Smooth muscle cell (in vitro differentiated cells): Measurements from ENCODE around the gene FGF12. TPM values are rescaled to one million over a fixed set of nuclear protein-coding genes. Genes with fewer than 3 reads are reported as not detected.

ENCODE experiments used
- DNase-seq: peaks from one replicate; lab custom pipeline; 2025; ENCODE audit not compliant: unreplicated experiment; lab: John Stamatoyannopoulos, UW
- H2AFZ ChIP-seq: fragments of 200-600 bp; sonication (generic); 2 replicates; pipeline ENCODE4 v1.6.0; 2016; ENCODE audit warnings: antibody characterized with exemption, low read depth, mild to moderate bottlenecking
- H3F3A ChIP-seq: fragments of 200-600 bp; sonication (generic); 2 replicates; pipeline ENCODE4 v1.6.0; 2017; ENCODE audit warnings: antibody characterized with exemption, low read depth
- H3K27ac ChIP-seq: fragments of 200-600 bp; sonication (generic); 2 replicates; pipeline ENCODE4 v1.5.1; 2016; ENCODE audit warnings: low read depth, mild to moderate bottlenecking
- H3K27me3 ChIP-seq: fragments of 200-600 bp; sonication (generic); 2 replicates; pipeline ENCODE4 v1.6.1; 2016; ENCODE audit warnings: low read depth, mild to moderate bottlenecking
- H3K36me3 ChIP-seq: fragments of 200-600 bp; sonication (generic); 2 replicates; pipeline ENCODE4 v1.5.1; 2016; ENCODE audit warnings: low read depth
- H3K4me1 ChIP-seq: fragments of 200-600 bp; sonication (generic); 2 replicates; pipeline ENCODE4 v1.5.1; 2016; ENCODE audit warnings: low read depth
- H3K4me2 ChIP-seq: fragments of 200-600 bp; sonication (generic); 2 replicates; pipeline ENCODE4 v1.6.0; 2016; ENCODE audit warnings: mild to moderate bottlenecking
- H3K4me3 ChIP-seq: fragments of 200-600 bp; sonication (generic); 2 replicates; pipeline ENCODE4 v1.5.1; 2016; ENCODE audit warnings: mild to moderate bottlenecking
- H3K79me2 ChIP-seq: fragments of 200-600 bp; sonication (generic); 2 replicates; pipeline ENCODE4 v1.6.0; 2016; ENCODE audit warnings: low read depth, mild to moderate bottlenecking
- H3K9ac ChIP-seq: fragments of 200-600 bp; sonication (generic); 2 replicates; pipeline ENCODE4 v1.6.0; 2016; ENCODE audit warnings: low read depth
- H3K9me3 ChIP-seq: fragments of 200-600 bp; sonication (generic); replicated peaks from 2 replicates; pipeline ENCODE4 v1.5.1; 2016; ENCODE audit warnings: low read depth
- H4K20me1 ChIP-seq: fragments of 200-600 bp; sonication (generic); 2 replicates; pipeline ENCODE4 v1.6.0; 2016; ENCODE audit warnings: low read depth
- CTCF ChIP-seq: fragments of 200-600 bp; sonication (generic); IDR thresholded peaks from 2 replicates; pipeline ENCODE4 v1.5.1; 2017; ENCODE audit warnings: borderline replicate concordance, mild to moderate bottlenecking, antibody characterized with exemption; ENCODE audit not compliant: insufficient read depth, poor library complexity, severe bottlenecking
- WGBS: methylation state at CpG from one replicate; pipeline ENCODE4 v1.1.7; 2016; ENCODE audit warnings: low lambda C conversion rate; 5-methylcytosine and 5-hydroxymethylcytosine counted together
- polyA plus RNA-seq: library from polyadenylated mRNA; unstranded; fragments of >200 nt; fragmentation: Nextera tagmentation; extraction: Ambion mirVana; gene quantifications from 2 replicates; pipeline ENCODE4 v1.2.1, GENCODE V29; 2016
- total RNA-seq: library from RNA; depleted of rRNA; stranded (reverse); fragments of >200 nt; gene quantifications from 2 replicates; pipeline ENCODE4 v1.2.3, GENCODE V29; 2014

Gene FGF12
- total and polyA plus RNA-seq, 2 experiments from 2014 or later = 0.47 to 1.0 TPM

GRCh38 chr3:192413461-192413860, 313.9 kb downstream of the FGF12 start:
- whole genome bisulfite sequencing = 88% methylated on average over 2 of the region's 2 CpGs

GRCh38 chr3:192410684-192410960, 316.7 kb downstream of the FGF12 start:
- no peaks in the 10 kb centered on the region for H4K20me1 ChIP-seq
- no peak overlapping the region for H2AFZ ChIP-seq
- 54% methylated on average over 5 of the region's 5 CpGs for WGBS
- no peaks in the 10 kb centered on the region for H3F3A ChIP-seq
- peaks cover 77% of the 10 kb centered on the region for H3K27me3 ChIP-seq
- no peak overlapping the region for H3K9ac ChIP-seq
- H3K9me3 ChIP-seq = no peaks in the 10 kb centered on the region
- H3K4me3 ChIP-seq = no peak overlapping the region
- TF ChIP-seq CTCF = no peak
- peak overlapping the region; percentile 93 for H3K4me2 ChIP-seq
- H3K27ac ChIP-seq = no peak overlapping the region
- peaks cover 7% of the 10 kb centered on the region for H3K4me1 ChIP-seq
- DNase-seq = no peak
- H3K36me3 ChIP-seq = no peaks in the 10 kb centered on the region
- H3K79me2 ChIP-seq = no peaks in the 10 kb centered on the region

More at GRCh38 chr3:192413461-192413860, 313.9 kb downstream of the FGF12 start:
- H3K9ac ChIP-seq = no peak overlapping the region
- H3K27ac ChIP-seq = no peak overlapping the region
- H3F3A ChIP-seq = no peaks in the 10 kb centered on the region
- no peak for DNase-seq
- H2AFZ ChIP-seq = no peak overlapping the region
- no peak overlapping the region for H3K4me2 ChIP-seq
- H3K27me3 ChIP-seq = peaks cover 49% of the 10 kb centered on the region
- no peaks in the 10 kb centered on the region for H4K20me1 ChIP-seq
- no peak overlapping the region for H3K4me3 ChIP-seq
- H3K36me3 ChIP-seq = no peaks in the 10 kb centered on the region
- H3K79me2 ChIP-seq = no peaks in the 10 kb centered on the region
- H3K9me3 ChIP-seq = no peaks in the 10 kb centered on the region
- H3K4me1 ChIP-seq = peaks cover 1% of the 10 kb centered on the region
- TF ChIP-seq CTCF = no peak

GRCh38 chr3:192409838-192410683, 317.3 kb downstream of the FGF12 start:
- Histone ChIP-seq H3F3A (no peaks in the 10 kb centered on the region), H3K9me3 (no peaks in the 10 kb centered on the region), H3K27ac (no peak overlapping the region), H3K4me3 (peak overlapping the region; percentile 65), H2AFZ (peak overlapping the region; percentile 51), H3K9ac (no peak overlapping the region), H4K20me1 (no peaks in the 10 kb centered on the region), H3K27me3 (peaks cover 79% of the 10 kb centered on the region), H3K79me2 (no peaks in the 10 kb centered on the region), H3K36me3 (no peaks in the 10 kb centered on the region), H3K4me2 (peak overlapping the region; percentile 93), H3K4me1 (peaks cover 7% of the 10 kb centered on the region)
- 2% methylated on average over 34 of the region's 53 CpGs for WGBS
- DNase-seq = no peak
- no peak for TF ChIP-seq CTCF

GRCh38 chr3:192409201-192409837, 318.0 kb downstream of the FGF12 start:
- H3K9me3 ChIP-seq = no peaks in the 10 kb centered on the region
- H3K36me3 ChIP-seq = no peaks in the 10 kb centered on the region
- no peak for TF ChIP-seq CTCF
- peak overlapping the region; percentile 93 for H3K4me2 ChIP-seq
- H3K27me3 ChIP-seq = peaks cover 79% of the 10 kb centered on the region
- WGBS = under 1% methylated on average over 58 of the region's 61 CpGs
- H3K9ac ChIP-seq = no peak overlapping the region
- no peaks in the 10 kb centered on the region for H4K20me1 ChIP-seq
- H3K4me1 ChIP-seq = peaks cover 7% of the 10 kb centered on the region
- H3K79me2 ChIP-seq = no peaks in the 10 kb centered on the region
- H2AFZ ChIP-seq = peak overlapping the region; percentile 52
- H3F3A ChIP-seq = no peaks in the 10 kb centered on the region
- H3K27ac ChIP-seq = no peak overlapping the region
- H3K4me3 ChIP-seq = peak overlapping the region; percentile 65
- peak; percentile 12 for DNase-seq
